ENCODE data around the gene GALNT18.

The GALNT18 gene

GRCh38 chr11:11626128-11626527 lies 4.3 kb upstream of the GALNT18 start:
- H3K36me3 ChIP-seq (ENCODE audit: control insufficient read depth in 2 of 2, insufficient read depth in 2 of 2, low read length in 2 of 2): no peaks in the 10 kb centered on the region
- peaks cover 3 to 17% of the 10 kb centered on the region in 2 donors for H3K27me3 ChIP-seq (ENCODE audit: control insufficient read depth in 2 of 2, insufficient read depth in 2 of 2, low read length in 2 of 2)
- H3K9ac ChIP-seq (ENCODE audit: low read depth in 1 of 2, low read length in 2 of 2): no peak overlapping the region
- no peaks in the 10 kb centered on the region for H3K9me3 ChIP-seq (ENCODE audit: control insufficient read depth in 2 of 2, low read length in 2 of 2)
- no peak overlapping the region for H3K4me3 ChIP-seq (ENCODE audit: low read length in 2 of 2)
- H3K4me1 ChIP-seq (ENCODE audit: control insufficient read depth in 2 of 2, insufficient read depth in 2 of 2, low read length in 2 of 2): peaks cover 9 to 15% of the 10 kb centered on the region in 2 donors
- no peak overlapping the region for H3K27ac ChIP-seq (ENCODE audit: low read depth in 2 of 2, low read length in 2 of 2)

- peaks cover 16 to 21% of the 10 kb centered on the region in 2 donors for H3K4me1 ChIP-seq (ENCODE audit: control insufficient read depth in 2 of 2, insufficient read depth in 2 of 2, low read length in 2 of 2)
- peaks cover 3 to 20% of the 10 kb centered on the region in 2 donors for H3K27me3 ChIP-seq (ENCODE audit: control insufficient read depth in 2 of 2, insufficient read depth in 2 of 2, low read length in 2 of 2)
- no peaks in the 10 kb centered on the region for H3K36me3 ChIP-seq (ENCODE audit: control insufficient read depth in 2 of 2, insufficient read depth in 2 of 2, low read length in 2 of 2)
- H3K4me3 ChIP-seq (ENCODE audit: low read length in 2 of 2): no peak overlapping the region
- no peak overlapping the region for H3K27ac ChIP-seq (ENCODE audit: low read depth in 2 of 2, low read length in 2 of 2)
- no peaks in the 10 kb centered on the region for H3K9me3 ChIP-seq (ENCODE audit: control insufficient read depth in 2 of 2, low read length in 2 of 2)
- H3K9ac ChIP-seq (ENCODE audit: low read depth in 1 of 2, low read length in 2 of 2): no peak overlapping the region
These were observed 3.1 kb upstream of the GALNT18 start for GRCh38 chr11:11624926-11625325.

GRCh38 chr11:11624204-11624603 lies 2.4 kb upstream of the GALNT18 start:
- Histone ChIP-seq H3K27ac (ENCODE audit: low read depth in 2 of 2, low read length in 2 of 2) (no peak overlapping the region), H3K9ac (ENCODE audit: low read depth in 1 of 2, low read length in 2 of 2) (no peak overlapping the region), H3K36me3 (ENCODE audit: control insufficient read depth in 2 of 2, insufficient read depth in 2 of 2, low read length in 2 of 2) (no peaks in the 10 kb centered on the region), H3K9me3 (ENCODE audit: control insufficient read depth in 2 of 2, low read length in 2 of 2) (no peaks in the 10 kb centered on the region), H3K27me3 (ENCODE audit: control insufficient read depth in 2 of 2, insufficient read depth in 2 of 2, low read length in 2 of 2) (peaks cover 3 to 22% of the 10 kb centered on the region in 2 donors), H3K4me3 (ENCODE audit: low read length in 2 of 2) (no peak overlapping the region), H3K4me1 (ENCODE audit: control insufficient read depth in 2 of 2, insufficient read depth in 2 of 2, low read length in 2 of 2) (peaks cover 16 to 21% of the 10 kb centered on the region in 2 donors)

GRCh38 chr11:11622772-11623171 lies 967 bp upstream of the GALNT18 start:
- H3K27me3 ChIP-seq (ENCODE audit: control insufficient read depth in 2 of 2, insufficient read depth in 2 of 2, low read length in 2 of 2): peaks cover 0 to 22% of the 10 kb centered on the region in 2 donors
- H3K27ac ChIP-seq (ENCODE audit: low read depth in 2 of 2, low read length in 2 of 2): no peak overlapping the region
- no peak overlapping the region for H3K4me3 ChIP-seq (ENCODE audit: low read length in 2 of 2)
- H3K4me1 ChIP-seq (ENCODE audit: control insufficient read depth in 2 of 2, insufficient read depth in 2 of 2, low read length in 2 of 2): peaks cover 16 to 21% of the 10 kb centered on the region in 2 donors
- no peaks in the 10 kb centered on the region for H3K9me3 ChIP-seq (ENCODE audit: control insufficient read depth in 2 of 2, low read length in 2 of 2)
- no peak overlapping the region for H3K9ac ChIP-seq (ENCODE audit: low read depth in 1 of 2, low read length in 2 of 2)
- no peaks in the 10 kb centered on the region for H3K36me3 ChIP-seq (ENCODE audit: control insufficient read depth in 2 of 2, insufficient read depth in 2 of 2, low read length in 2 of 2)

GRCh38 chr11:11622340-11622706 lies 518 bp upstream of the GALNT18 start:
- H3K36me3 ChIP-seq (ENCODE audit: control insufficient read depth in 2 of 2, insufficient read depth in 2 of 2, low read length in 2 of 2): no peaks in the 10 kb centered on the region
- H3K27me3 ChIP-seq (ENCODE audit: control insufficient read depth in 2 of 2, insufficient read depth in 2 of 2, low read length in 2 of 2): peaks cover 0 to 22% of the 10 kb centered on the region in 2 donors
- H3K4me1 ChIP-seq (ENCODE audit: control insufficient read depth in 2 of 2, insufficient read depth in 2 of 2, low read length in 2 of 2): peaks cover 16 to 21% of the 10 kb centered on the region in 2 donors
- H3K9me3 ChIP-seq (ENCODE audit: control insufficient read depth in 2 of 2, low read length in 2 of 2): no peaks in the 10 kb centered on the region
- H3K27ac ChIP-seq (ENCODE audit: low read depth in 2 of 2, low read length in 2 of 2): peak overlapping the region in 1 of 2 donors; percentile 27
- peak overlapping the region in 1 of 2 donors; percentile 31 for H3K9ac ChIP-seq (ENCODE audit: low read depth in 1 of 2, low read length in 2 of 2)
- H3K4me3 ChIP-seq (ENCODE audit: low read length in 2 of 2): peak overlapping the region; percentile 48 to 59

- H3K36me3 ChIP-seq (ENCODE audit: control insufficient read depth in 2 of 2, insufficient read depth in 2 of 2, low read length in 2 of 2): no peaks in the 10 kb centered on the region
- peak overlapping the region; percentile 65 to 78 for H3K4me3 ChIP-seq (ENCODE audit: low read length in 2 of 2)
- peak overlapping the region; percentile 49 to 56 for H3K27ac ChIP-seq (ENCODE audit: low read depth in 2 of 2, low read length in 2 of 2)
- H3K9me3 ChIP-seq (ENCODE audit: control insufficient read depth in 2 of 2, low read length in 2 of 2): no peaks in the 10 kb centered on the region
- H3K9ac ChIP-seq (ENCODE audit: low read depth in 1 of 2, low read length in 2 of 2): peak overlapping the region in 1 of 2 donors; percentile 57
- peaks cover 0 to 22% of the 10 kb centered on the region in 2 donors for H3K27me3 ChIP-seq (ENCODE audit: control insufficient read depth in 2 of 2, insufficient read depth in 2 of 2, low read length in 2 of 2)
- peaks cover 16 to 21% of the 10 kb centered on the region in 2 donors for H3K4me1 ChIP-seq (ENCODE audit: control insufficient read depth in 2 of 2, insufficient read depth in 2 of 2, low read length in 2 of 2)
These were observed 758 bp downstream of the GALNT18 start for GRCh38 chr11:11620921-11621572.

GRCh38 chr11:11620173-11620920 lies 1.5 kb downstream of the GALNT18 start:
- H3K27me3 ChIP-seq (ENCODE audit: control insufficient read depth in 2 of 2, insufficient read depth in 2 of 2, low read length in 2 of 2): peaks cover 0 to 22% of the 10 kb centered on the region in 2 donors
- peak overlapping the region; percentile 21 to 49 for H3K27ac ChIP-seq (ENCODE audit: low read depth in 2 of 2, low read length in 2 of 2)
- H3K4me1 ChIP-seq (ENCODE audit: control insufficient read depth in 2 of 2, insufficient read depth in 2 of 2, low read length in 2 of 2): peaks cover 16 to 21% of the 10 kb centered on the region in 2 donors
- H3K9ac ChIP-seq (ENCODE audit: low read depth in 1 of 2, low read length in 2 of 2): peak overlapping the region; percentile 35 to 57
- H3K9me3 ChIP-seq (ENCODE audit: control insufficient read depth in 2 of 2, low read length in 2 of 2): no peaks in the 10 kb centered on the region
- H3K36me3 ChIP-seq (ENCODE audit: control insufficient read depth in 2 of 2, insufficient read depth in 2 of 2, low read length in 2 of 2): no peaks in the 10 kb centered on the region
- H3K4me3 ChIP-seq (ENCODE audit: low read length in 2 of 2): peak overlapping the region; percentile 65 to 78

GRCh38 chr11:11618973-11619435 lies 2.8 kb downstream of the GALNT18 start:
- no peak overlapping the region for H3K27ac ChIP-seq (ENCODE audit: low read depth in 2 of 2, low read length in 2 of 2)

GRCh38 chr11:11615086-11615485 lies 6.7 kb downstream of the GALNT18 start:
- Histone ChIP-seq H3K4me1 (ENCODE audit: control insufficient read depth in 2 of 2, insufficient read depth in 2 of 2, low read length in 2 of 2) (no peaks in the 10 kb centered on the region), H3K36me3 (ENCODE audit: control insufficient read depth in 2 of 2, insufficient read depth in 2 of 2, low read length in 2 of 2) (no peaks in the 10 kb centered on the region), H3K27ac (ENCODE audit: low read depth in 2 of 2, low read length in 2 of 2) (no peak overlapping the region), H3K9me3 (ENCODE audit: control insufficient read depth in 2 of 2, low read length in 2 of 2) (no peaks in the 10 kb centered on the region), H3K9ac (ENCODE audit: low read depth in 1 of 2, low read length in 2 of 2) (no peak overlapping the region), H3K27me3 (ENCODE audit: control insufficient read depth in 2 of 2, insufficient read depth in 2 of 2, low read length in 2 of 2) (peaks cover 0 to 2% of the 10 kb centered on the region in 2 donors), H3K4me3 (ENCODE audit: low read length in 2 of 2) (no peak overlapping the region)

More at GRCh38 chr11:11618973-11619435, 2.8 kb downstream of the GALNT18 start:
- peaks cover 16 to 21% of the 10 kb centered on the region in 2 donors for H3K4me1 ChIP-seq (ENCODE audit: control insufficient read depth in 2 of 2, insufficient read depth in 2 of 2, low read length in 2 of 2)
- no peak overlapping the region for H3K9ac ChIP-seq (ENCODE audit: low read depth in 1 of 2, low read length in 2 of 2)
- H3K9me3 ChIP-seq (ENCODE audit: control insufficient read depth in 2 of 2, low read length in 2 of 2): no peaks in the 10 kb centered on the region
- peaks cover 0 to 16% of the 10 kb centered on the region in 2 donors for H3K27me3 ChIP-seq (ENCODE audit: control insufficient read depth in 2 of 2, insufficient read depth in 2 of 2, low read length in 2 of 2)
- H3K36me3 ChIP-seq (ENCODE audit: control insufficient read depth in 2 of 2, insufficient read depth in 2 of 2, low read length in 2 of 2): no peaks in the 10 kb centered on the region
- no peak overlapping the region for H3K4me3 ChIP-seq (ENCODE audit: low read length in 2 of 2)

- Histone ChIP-seq H3K4me1 (ENCODE audit: control insufficient read depth in 2 of 2, insufficient read depth in 2 of 2, low read length in 2 of 2) (no peaks in the 10 kb centered on the region), H3K36me3 (ENCODE audit: control insufficient read depth in 2 of 2, insufficient read depth in 2 of 2, low read length in 2 of 2) (no peaks in the 10 kb centered on the region), H3K4me3 (ENCODE audit: low read length in 2 of 2) (no peak overlapping the region), H3K27me3 (ENCODE audit: control insufficient read depth in 2 of 2, insufficient read depth in 2 of 2, low read length in 2 of 2) (no peaks in the 10 kb centered on the region), H3K27ac (ENCODE audit: low read depth in 2 of 2, low read length in 2 of 2) (no peak overlapping the region), H3K9me3 (ENCODE audit: control insufficient read depth in 2 of 2, low read length in 2 of 2) (no peaks in the 10 kb centered on the region), H3K9ac (ENCODE audit: low read depth in 1 of 2, low read length in 2 of 2) (no peak overlapping the region)
These were observed 9.4 kb downstream of the GALNT18 start for GRCh38 chr11:11612439-11612838.

Data from mucosa of rectum (tissue), 2 donors.